ENCODE measurements around the gene MRM3. TPM values are rescaled to one million over a fixed set of nuclear protein-coding genes. Genes with fewer than 3 reads are reported as not detected.

The MRM3 gene
- total and polyA plus RNA-seq, 2 experiments from 2014 or later: 17.7 to 23.4 TPM

DNA sequence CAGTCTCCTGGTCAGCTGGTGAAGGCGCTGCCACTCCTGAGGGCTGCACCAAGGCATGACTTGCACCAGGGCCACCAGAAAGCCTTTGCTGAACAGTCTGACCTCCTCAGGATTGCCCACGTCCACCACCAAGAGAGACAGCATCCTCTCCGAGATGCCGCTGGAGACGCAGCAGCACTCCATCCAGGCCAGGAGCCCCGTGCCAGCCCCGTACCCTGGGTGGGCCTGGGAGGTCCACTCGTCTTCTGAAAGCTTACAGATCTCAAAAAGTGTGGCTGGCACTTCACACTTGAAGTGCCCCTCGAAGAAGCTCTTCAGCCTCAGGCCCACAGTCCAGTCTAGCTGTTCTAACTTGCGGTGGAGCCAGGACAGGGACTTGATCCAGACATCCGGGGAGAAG lies 36.7 kb upstream of the MRM3 start:
- no peak overlapping the region for H3K4me3 Mint-ChIP-seq
- H3K36me3 Mint-ChIP-seq (ENCODE audit: low read depth): peaks cover 96% of the 10 kb centered on the region

DNA sequence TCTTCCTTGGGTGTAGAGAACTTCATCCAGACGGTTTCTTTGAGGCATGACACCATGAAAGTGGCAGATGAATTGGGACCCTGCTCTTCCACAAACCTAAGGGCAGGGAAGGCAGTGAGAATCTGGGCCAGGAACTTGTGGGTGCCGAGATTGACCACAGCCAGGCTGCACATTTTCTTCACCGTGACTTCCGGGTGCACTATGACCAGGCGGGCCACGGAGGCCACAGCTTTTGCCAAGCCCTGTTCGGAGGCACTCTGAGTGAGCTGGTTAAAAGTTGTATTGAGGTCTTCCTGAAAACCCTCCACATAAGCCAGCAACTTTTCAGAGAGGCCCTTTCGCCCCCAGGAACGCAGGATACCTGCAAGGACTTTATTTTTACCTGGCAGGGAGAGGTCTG lies 36.0 kb upstream of the MRM3 start:
- Histone ChIP-seq H3K27me3 (ENCODE audit: insufficient read depth) (no peaks in the 10 kb centered on the region), H3K79me2 (replicated peaks; ENCODE audit: insufficient read depth) (peaks cover 32% of the 10 kb centered on the region), H3K9me2 (ENCODE audit: insufficient read depth) (no peaks in the 10 kb centered on the region), H3K36me3 (ENCODE audit: insufficient read depth) (peaks cover 50% of the 10 kb centered on the region), H3F3A (replicated peaks; ENCODE audit: low read depth) (0 out of 2 replicates have a peak, but pooled peaks cover 18% of the 10 kb centered on the region), H2AFZ (no peak overlapping the region), H4K20me1 (replicated peaks; ENCODE audit: insufficient read depth) (peaks cover 12% of the 10 kb centered on the region), H3K4me2 (no peak overlapping the region), H3K27ac (ENCODE audit: low read depth) (no peak overlapping the region), H3K4me1 (ENCODE audit: insufficient read depth) (peaks cover 6% of the 10 kb centered on the region; the same call in 1 of the 2 replicates), H3K4me3 (no peak overlapping the region)
- Mint-ChIP-seq H3K4me1 (peaks cover 9% of the 10 kb centered on the region), H3K27me3 (ENCODE audit: insufficient read depth, low read depth, poor library complexity) (peaks cover 9% of the 10 kb centered on the region), H3K4me3 (no peak overlapping the region), H3K36me3 (ENCODE audit: low read depth) (peaks cover 95% of the 10 kb centered on the region), H3K27ac (no peak overlapping the region), H3K9me3 (peaks cover 31% of the 10 kb centered on the region)
- ATAC-seq: no peak
- no peak for DNase-seq (ENCODE audit: low spot score)
- TF ChIP-seq ZNF331 (CRISPR knock-in tag; IDR thresholded peaks at IDR 0.05; ENCODE audit: low read depth) (no peak), POLR2AphosphoS5 (IDR thresholded peaks at IDR 0.05; ENCODE audit: low read depth) (no peak), EZH2phosphoT487 (IDR thresholded peaks at IDR 0.05; ENCODE audit: unreplicated experiment) (no peak)
- TF ChIP-seq, protein P1, sequence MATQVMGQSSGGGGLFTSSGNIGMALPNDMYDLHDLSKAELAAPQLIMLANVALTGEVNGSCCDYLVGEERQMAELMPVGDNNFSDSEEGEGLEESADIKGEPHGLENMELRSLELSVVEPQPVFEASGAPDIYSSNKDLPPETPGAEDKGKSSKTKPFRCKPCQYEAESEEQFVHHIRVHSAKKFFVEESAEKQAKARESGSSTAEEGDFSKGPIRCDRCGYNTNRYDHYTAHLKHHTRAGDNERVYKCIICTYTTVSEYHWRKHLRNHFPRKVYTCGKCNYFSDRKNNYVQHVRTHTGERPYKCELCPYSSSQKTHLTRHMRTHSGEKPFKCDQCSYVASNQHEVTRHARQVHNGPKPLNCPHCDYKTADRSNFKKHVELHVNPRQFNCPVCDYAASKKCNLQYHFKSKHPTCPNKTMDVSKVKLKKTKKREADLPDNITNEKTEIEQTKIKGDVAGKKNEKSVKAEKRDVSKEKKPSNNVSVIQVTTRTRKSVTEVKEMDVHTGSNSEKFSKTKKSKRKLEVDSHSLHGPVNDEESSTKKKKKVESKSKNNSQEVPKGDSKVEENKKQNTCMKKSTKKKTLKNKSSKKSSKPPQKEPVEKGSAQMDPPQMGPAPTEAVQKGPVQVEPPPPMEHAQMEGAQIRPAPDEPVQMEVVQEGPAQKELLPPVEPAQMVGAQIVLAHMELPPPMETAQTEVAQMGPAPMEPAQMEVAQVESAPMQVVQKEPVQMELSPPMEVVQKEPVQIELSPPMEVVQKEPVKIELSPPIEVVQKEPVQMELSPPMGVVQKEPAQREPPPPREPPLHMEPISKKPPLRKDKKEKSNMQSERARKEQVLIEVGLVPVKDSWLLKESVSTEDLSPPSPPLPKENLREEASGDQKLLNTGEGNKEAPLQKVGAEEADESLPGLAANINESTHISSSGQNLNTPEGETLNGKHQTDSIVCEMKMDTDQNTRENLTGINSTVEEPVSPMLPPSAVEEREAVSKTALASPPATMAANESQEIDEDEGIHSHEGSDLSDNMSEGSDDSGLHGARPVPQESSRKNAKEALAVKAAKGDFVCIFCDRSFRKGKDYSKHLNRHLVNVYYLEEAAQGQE (IDR thresholded peaks at IDR 0.05; ENCODE audit: unreplicated experiment): no peak

More for the DNA sequence above, 36.7 kb upstream of the MRM3 start:
- Histone ChIP-seq H3K9me2 (ENCODE audit: insufficient read depth) (no peaks in the 10 kb centered on the region), H3K36me3 (ENCODE audit: insufficient read depth) (peaks cover 50% of the 10 kb centered on the region), H3K27ac (ENCODE audit: low read depth) (no peak overlapping the region), H4K20me1 (replicated peaks; ENCODE audit: insufficient read depth) (peaks cover 12% of the 10 kb centered on the region), H3K4me3 (no peak overlapping the region), H3K4me2 (no peak overlapping the region), H3F3A (replicated peaks; ENCODE audit: low read depth) (0 out of 2 replicates have a peak, but pooled peaks cover 22% of the 10 kb centered on the region), H2AFZ (no peak overlapping the region), H3K4me1 (ENCODE audit: insufficient read depth) (no peaks in the 10 kb centered on the region), H3K27me3 (ENCODE audit: insufficient read depth) (no peaks in the 10 kb centered on the region), H3K79me2 (replicated peaks; ENCODE audit: insufficient read depth) (peaks cover 25% of the 10 kb centered on the region)
- Mint-ChIP-seq H3K4me1 (peaks cover 2% of the 10 kb centered on the region; the same call in 2 of the 3 replicates), H3K9me3 (peaks cover 24% of the 10 kb centered on the region), H3K27ac (no peak overlapping the region), H3K27me3 (ENCODE audit: insufficient read depth, low read depth, poor library complexity) (peaks cover 7% of the 10 kb centered on the region)
- TF ChIP-seq JUNB (IDR thresholded peaks at IDR 0.05; ENCODE audit: unreplicated experiment): no peak
- TF ChIP-seq STAT1 (IDR thresholded peaks at IDR 0.05; ENCODE audit: unreplicated experiment): no peak
- no peak for TF ChIP-seq POLR2AphosphoS5 (IDR thresholded peaks at IDR 0.05; ENCODE audit: low read depth)
- TF ChIP-seq ZNF114 (CRISPR knock-in tag; IDR thresholded peaks at IDR 0.05): no peak
- no peak for TF ChIP-seq NANOG (IDR thresholded peaks at IDR 0.05; ENCODE audit: borderline replicate concordance)
- TF ChIP-seq, protein P2, sequence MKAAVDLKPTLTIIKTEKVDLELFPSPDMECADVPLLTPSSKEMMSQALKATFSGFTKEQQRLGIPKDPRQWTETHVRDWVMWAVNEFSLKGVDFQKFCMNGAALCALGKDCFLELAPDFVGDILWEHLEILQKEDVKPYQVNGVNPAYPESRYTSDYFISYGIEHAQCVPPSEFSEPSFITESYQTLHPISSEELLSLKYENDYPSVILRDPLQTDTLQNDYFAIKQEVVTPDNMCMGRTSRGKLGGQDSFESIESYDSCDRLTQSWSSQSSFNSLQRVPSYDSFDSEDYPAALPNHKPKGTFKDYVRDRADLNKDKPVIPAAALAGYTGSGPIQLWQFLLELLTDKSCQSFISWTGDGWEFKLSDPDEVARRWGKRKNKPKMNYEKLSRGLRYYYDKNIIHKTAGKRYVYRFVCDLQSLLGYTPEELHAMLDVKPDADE (IDR thresholded peaks at IDR 0.05): no peak
- TF ChIP-seq EZH2phosphoT487 (IDR thresholded peaks at IDR 0.05; ENCODE audit: unreplicated experiment): no peak
- no peak for TF ChIP-seq CREB1 (CRISPR knock-in tag; IDR thresholded peaks at IDR 0.05; ENCODE audit: low read depth)
- TF ChIP-seq EZH2 (IDR thresholded peaks at IDR 0.05; ENCODE audit: low read depth, unreplicated experiment): no peak
- TF ChIP-seq, protein P1 (IDR thresholded peaks at IDR 0.05; ENCODE audit: unreplicated experiment): no peak
- no peak for TF ChIP-seq ZNF331 (CRISPR knock-in tag; IDR thresholded peaks at IDR 0.05; ENCODE audit: low read depth)
- ATAC-seq (no peak), DNase-seq (ENCODE audit: low spot score) (no peak)
